ENCODE results near the gene FAM200A.
"Not testable (repeated sequence)": the region's sequence is repeated elsewhere in the genome, so short reads cannot be mapped to it uniquely, and the experiment has no call there.

Gene FAM200A

GRCh38 chr7:99596408-99596955 is 44.6 kb upstream of the FAM200A start:
- Histone ChIP-seq H3K4me2 (ENCODE audit: low read depth, low read length) (no peak overlapping the region), H3K79me2 (ENCODE audit: low read length) (no peaks in the 10 kb centered on the region), H3K27ac (ENCODE audit: low read length) (no peak overlapping the region), H4K20me1 (ENCODE audit: insufficient read depth, low read length) (no peaks in the 10 kb centered on the region), H3K9me2 (replicated peaks; ENCODE audit: insufficient read depth, low read length) (no peaks in the 10 kb centered on the region), H3F3A (ENCODE audit: insufficient read depth, low read length) (no peaks in the 10 kb centered on the region), H3K4me3 (ENCODE audit: low read length) (no peak overlapping the region), H3K9me3 (replicated peaks; ENCODE audit: insufficient read depth, low read length) (no peaks in the 10 kb centered on the region), H3K9ac (ENCODE audit: low read length) (no peak overlapping the region), H3K27me3 (replicated peaks; ENCODE audit: insufficient read depth, low read length) (no peaks in the 10 kb centered on the region), H3K4me1 (ENCODE audit: low read length) (no peaks in the 10 kb centered on the region), H2AFZ (ENCODE audit: low read length) (no peak overlapping the region), H3K36me3 (replicated peaks; ENCODE audit: insufficient read depth, low read length) (no peaks in the 10 kb centered on the region)
- TF ChIP-seq, protein P1, sequence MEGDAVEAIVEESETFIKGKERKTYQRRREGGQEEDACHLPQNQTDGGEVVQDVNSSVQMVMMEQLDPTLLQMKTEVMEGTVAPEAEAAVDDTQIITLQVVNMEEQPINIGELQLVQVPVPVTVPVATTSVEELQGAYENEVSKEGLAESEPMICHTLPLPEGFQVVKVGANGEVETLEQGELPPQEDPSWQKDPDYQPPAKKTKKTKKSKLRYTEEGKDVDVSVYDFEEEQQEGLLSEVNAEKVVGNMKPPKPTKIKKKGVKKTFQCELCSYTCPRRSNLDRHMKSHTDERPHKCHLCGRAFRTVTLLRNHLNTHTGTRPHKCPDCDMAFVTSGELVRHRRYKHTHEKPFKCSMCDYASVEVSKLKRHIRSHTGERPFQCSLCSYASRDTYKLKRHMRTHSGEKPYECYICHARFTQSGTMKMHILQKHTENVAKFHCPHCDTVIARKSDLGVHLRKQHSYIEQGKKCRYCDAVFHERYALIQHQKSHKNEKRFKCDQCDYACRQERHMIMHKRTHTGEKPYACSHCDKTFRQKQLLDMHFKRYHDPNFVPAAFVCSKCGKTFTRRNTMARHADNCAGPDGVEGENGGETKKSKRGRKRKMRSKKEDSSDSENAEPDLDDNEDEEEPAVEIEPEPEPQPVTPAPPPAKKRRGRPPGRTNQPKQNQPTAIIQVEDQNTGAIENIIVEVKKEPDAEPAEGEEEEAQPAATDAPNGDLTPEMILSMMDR (IDR thresholded peaks at IDR 0.05; ENCODE audit: low read length) = no peak
- no peak for TF ChIP-seq EZH2phosphoT487 (IDR thresholded peaks at IDR 0.05; ENCODE audit: low read length)
- no peak for DNase-seq

DNA sequence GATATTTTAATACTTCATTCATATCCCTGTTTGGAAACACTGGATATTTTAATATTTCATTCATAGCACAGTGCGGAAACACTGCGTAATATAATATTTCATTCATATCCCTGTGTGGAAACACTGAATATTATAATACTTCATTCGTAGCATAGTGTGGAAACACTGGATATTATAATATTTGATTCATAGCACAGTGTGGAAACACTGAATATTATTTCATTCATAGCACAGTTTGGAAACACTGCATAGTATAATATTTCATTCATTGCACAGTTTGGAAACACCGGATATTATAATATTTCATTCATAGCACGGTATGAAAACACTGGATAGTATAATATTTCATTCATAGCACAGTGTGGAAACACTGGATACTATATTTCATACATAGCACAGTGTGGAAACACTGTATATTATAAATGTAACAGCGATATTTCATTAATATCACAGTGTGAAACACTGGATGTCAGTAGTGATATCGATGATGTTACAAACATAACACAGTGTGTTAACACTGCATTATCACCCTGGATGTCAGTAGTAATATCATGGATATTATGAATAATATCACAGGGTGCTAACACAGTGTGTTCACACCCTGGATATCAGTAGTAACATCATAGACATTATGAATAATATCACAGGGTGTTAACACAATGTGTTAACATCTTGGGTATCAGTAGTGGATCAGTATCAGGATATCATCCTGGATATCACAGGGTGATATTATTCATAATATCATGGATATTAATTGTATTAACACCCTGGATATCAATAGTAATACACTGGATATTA is 43.2 kb upstream of the FAM200A start:
- no peaks in the 10 kb centered on the region for H4K20me1 ChIP-seq (ENCODE audit: insufficient read depth, low read length)
- no peaks in the 10 kb centered on the region for H3K9me3 ChIP-seq (replicated peaks; ENCODE audit: insufficient read depth, low read length)
- TF ChIP-seq EZH2 (optimal IDR thresholded peaks at IDR 0.05; ENCODE audit: low read depth, low read length) (no peak), EZH2phosphoT487 (IDR thresholded peaks at IDR 0.05; ENCODE audit: low read length) (no peak)
- TF ChIP-seq, protein P1 (IDR thresholded peaks at IDR 0.05; ENCODE audit: low read length) = no peak
- no peak overlapping the region for H3K4me2 ChIP-seq (ENCODE audit: low read depth, low read length)
- H3F3A ChIP-seq (ENCODE audit: insufficient read depth, low read length) = no peaks in the 10 kb centered on the region
- H2AFZ ChIP-seq (ENCODE audit: low read length) = no peak overlapping the region
- H3K27ac ChIP-seq (ENCODE audit: low read length) = no peak overlapping the region
- no peak overlapping the region for H3K4me3 ChIP-seq (ENCODE audit: low read length)
- H3K9me2 ChIP-seq (replicated peaks; ENCODE audit: insufficient read depth, low read length) = no peaks in the 10 kb centered on the region
- DNase-seq = no peak
- H3K9ac ChIP-seq (ENCODE audit: low read length) = no peak overlapping the region
- no peaks in the 10 kb centered on the region for H3K36me3 ChIP-seq (replicated peaks; ENCODE audit: insufficient read depth, low read length)
- no peaks in the 10 kb centered on the region for H3K79me2 ChIP-seq (ENCODE audit: low read length)
- no peaks in the 10 kb centered on the region for H3K27me3 ChIP-seq (replicated peaks; ENCODE audit: insufficient read depth, low read length)
- no peaks in the 10 kb centered on the region for H3K4me1 ChIP-seq (ENCODE audit: low read length)

DNA sequence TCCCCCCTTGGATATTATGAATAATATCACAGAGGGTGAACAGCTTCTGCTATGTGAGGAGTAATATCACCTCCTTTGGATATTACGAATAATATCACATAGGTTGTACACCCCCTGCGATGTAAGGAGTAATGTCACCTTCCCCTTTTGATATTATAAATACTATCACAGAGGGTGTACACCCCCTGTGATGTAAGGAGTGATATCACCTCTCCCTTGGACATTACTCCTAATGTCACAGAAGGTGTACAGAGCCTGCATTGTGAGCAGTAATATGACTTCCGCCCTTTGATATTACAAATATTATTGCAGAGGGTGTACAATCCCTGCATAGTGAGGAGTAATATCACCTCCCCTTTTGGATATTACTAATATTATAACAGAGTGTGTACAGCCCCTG is 37.0 kb upstream of the FAM200A start:
- no peaks in the 10 kb centered on the region for H3K36me3 ChIP-seq (replicated peaks; ENCODE audit: insufficient read depth, low read length)
- no peaks in the 10 kb centered on the region for H3K9me2 ChIP-seq (replicated peaks; ENCODE audit: insufficient read depth, low read length)
- no peak overlapping the region for H3K27ac ChIP-seq (ENCODE audit: low read length)
- H3K4me3 ChIP-seq (ENCODE audit: low read length) = no peak overlapping the region
- DNase-seq = no peak
- no peaks in the 10 kb centered on the region for H3F3A ChIP-seq (ENCODE audit: insufficient read depth, low read length)
- no peak overlapping the region for H2AFZ ChIP-seq (ENCODE audit: low read length)
- no peaks in the 10 kb centered on the region for H3K9me3 ChIP-seq (replicated peaks; ENCODE audit: insufficient read depth, low read length)
- H4K20me1 ChIP-seq (ENCODE audit: insufficient read depth, low read length) = no peaks in the 10 kb centered on the region
- H3K27me3 ChIP-seq (replicated peaks; ENCODE audit: insufficient read depth, low read length) = no peaks in the 10 kb centered on the region
- H3K4me2 ChIP-seq (ENCODE audit: low read depth, low read length) = no peak overlapping the region
- H3K4me1 ChIP-seq (ENCODE audit: low read length) = no peaks in the 10 kb centered on the region
- TF ChIP-seq EZH2 (optimal IDR thresholded peaks at IDR 0.05; ENCODE audit: low read depth, low read length) = no peak
- TF ChIP-seq, protein P1 (IDR thresholded peaks at IDR 0.05; ENCODE audit: low read length) = no peak
- H3K9ac ChIP-seq (ENCODE audit: low read length) = no peak overlapping the region
- H3K79me2 ChIP-seq (ENCODE audit: low read length) = no peaks in the 10 kb centered on the region

GRCh38 chr7:99580778-99581332 is 28.9 kb upstream of the FAM200A start:
- peak overlapping the region; percentile 73 for H3K4me3 ChIP-seq (ENCODE audit: low read length)
- H3K9me3 ChIP-seq (replicated peaks; ENCODE audit: insufficient read depth, low read length); H3K36me3 ChIP-seq (replicated peaks; ENCODE audit: insufficient read depth, low read length); H3K27me3 ChIP-seq (replicated peaks; ENCODE audit: insufficient read depth, low read length); DNase-seq; H4K20me1 ChIP-seq (ENCODE audit: insufficient read depth, low read length); H3K9me2 ChIP-seq (replicated peaks; ENCODE audit: insufficient read depth, low read length); H3K79me2 ChIP-seq (ENCODE audit: low read length): not testable (repeated sequence)
- peak overlapping the region; percentile 86; the same call in 1 of the 2 replicates for H3K27ac ChIP-seq (ENCODE audit: low read length)
- H3K9ac ChIP-seq (ENCODE audit: low read length) = peak overlapping the region; percentile 78
- peak overlapping the region; percentile 100 for H3K4me2 ChIP-seq (ENCODE audit: low read depth, low read length)
- peaks cover 33% of the 10 kb centered on the region for H3F3A ChIP-seq (ENCODE audit: insufficient read depth, low read length)
- peaks cover 30% of the 10 kb centered on the region for H3K4me1 ChIP-seq (ENCODE audit: low read length)
- H2AFZ ChIP-seq (ENCODE audit: low read length) = peak overlapping the region; percentile 82

Data from MM.1S (cell line).